Body of pancreas (tissue), 4 donors: ENCODE measurements around the gene LHFPL3. TPM values are rescaled to one million over a fixed set of nuclear protein-coding genes. Genes with fewer than 3 reads are reported as not detected.

Source experiments
- ATAC-seq: fragments of 150-250 bp; one replicate; pipeline ENCODE4 v1.9.1; 2016
- DNase-seq, 4 donors: peaks; one replicate each; pipeline ENCODE4 v3.0.0-alpha.2; 2019
- H3K27ac ChIP-seq, 4 donors: fragments of 200-600 bp; sonication (generic); 1 replicate in 3 of 4; 2 replicates in 1 of 4; pipeline versions ENCODE4 v1.5.1 to v1.6.1; 2016 to 2019; ENCODE audit warnings: mild to moderate bottlenecking in 1 of 4, mixed read lengths in 1 of 4, moderate library complexity in 1 of 4
- H3K27me3 ChIP-seq, 2 donors: fragments of 200-600 bp; sonication (generic); one replicate each; pipeline ENCODE4 v1.6.0; 2016; ENCODE audit warnings: mild to moderate bottlenecking in 1 of 2
- H3K36me3 ChIP-seq, 2 donors: fragments of 200-600 bp; sonication (generic); replicated peaks in 1 of 2; 2 replicates each; pipeline ENCODE4 v1.5.1; 2016; ENCODE audit warnings: low read depth in 2 of 2; ENCODE audit not compliant: insufficient read depth in 1 of 2
- H3K4me1 ChIP-seq: fragments of 200-600 bp; sonication (generic); one replicate; pipeline ENCODE4 v1.6.0; 2016
- H3K4me3 ChIP-seq, 2 donors: fragments of 200-600 bp; sonication (generic); 1 replicate in 1 of 2; 2 replicates in 1 of 2; pipeline ENCODE4 v1.5.1; 2016 to 2019
- H3K9me3 ChIP-seq, 3 donors: fragments of 200-600 bp; sonication (generic); 1 replicate in 2 of 3; 2 replicates in 1 of 3; pipeline ENCODE4 v1.5.1; 2016
- POLR2A ChIP-seq, 3 donors: fragments of 450-650 bp; IDR thresholded peaks; one replicate each; pipeline ENCODE4 v1.6.1; 2016; ENCODE audit warnings: antibody characterized with exemption in 3 of 3, mild to moderate bottlenecking in 2 of 3
- WGBS, 2 donors: methylation state at CpG; one replicate each; pipeline ENCODE4 v1.1.5; 2017; 5-methylcytosine and 5-hydroxymethylcytosine counted together
- intact Hi-C: fragments of 100-400 bp; cut with DNase I; formaldehyde crosslinking; loops from one replicate; pipeline ENCODE4 v1.15.1; 2023
- total RNA-seq, 2 donors: library from RNA; depleted of rRNA; stranded (reverse); fragments of >200 nt; gene quantifications; one replicate each; pipeline ENCODE4 v1.1.0, GENCODE V29; 2016
- TF ChIP-seq, protein P1 (sequence below), 7 experiments: fragments of 450-650 bp in 4 of 7; fragments of 200-600 bp in 3 of 7; sonication (generic) in 3 of 7; IDR thresholded peaks; one replicate each; pipeline ENCODE4 v1.5.1; 2016 to 2019; ENCODE audit warnings: antibody characterized with exemption in 7 of 7

LHFPL3 gene
- total RNA-seq, 2 donors from 2014 or later: not detected

DNA sequence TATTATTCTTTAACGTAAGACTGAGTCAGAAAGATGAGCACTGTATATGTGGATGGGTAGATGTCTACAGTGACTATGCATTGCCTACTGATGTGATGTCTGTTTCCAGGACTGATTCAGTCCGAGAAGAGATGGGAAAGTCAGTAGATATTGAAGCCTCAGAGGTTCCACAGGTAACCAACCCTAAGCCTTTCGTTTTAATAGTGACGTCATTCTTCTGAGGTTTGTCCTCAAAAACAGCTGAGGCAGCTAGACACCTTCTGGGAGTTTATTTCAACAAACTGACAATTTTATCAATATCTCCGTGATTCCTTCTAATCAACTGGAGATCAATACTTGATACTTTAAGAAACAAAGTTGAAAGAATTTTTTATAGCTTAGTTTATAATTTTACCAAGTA, 171.6 kb downstream of the LHFPL3 start:
- H3K36me3 ChIP-seq: no peaks in the 10 kb centered on the region
- no peaks in the 10 kb centered on the region for H3K27me3 ChIP-seq
- no peak for ATAC-seq
- H3K9me3 ChIP-seq: no peaks in the 10 kb centered on the region
- no peak for TF ChIP-seq POLR2A (IDR thresholded peaks at IDR 0.05)
- TF ChIP-seq, protein P1, sequence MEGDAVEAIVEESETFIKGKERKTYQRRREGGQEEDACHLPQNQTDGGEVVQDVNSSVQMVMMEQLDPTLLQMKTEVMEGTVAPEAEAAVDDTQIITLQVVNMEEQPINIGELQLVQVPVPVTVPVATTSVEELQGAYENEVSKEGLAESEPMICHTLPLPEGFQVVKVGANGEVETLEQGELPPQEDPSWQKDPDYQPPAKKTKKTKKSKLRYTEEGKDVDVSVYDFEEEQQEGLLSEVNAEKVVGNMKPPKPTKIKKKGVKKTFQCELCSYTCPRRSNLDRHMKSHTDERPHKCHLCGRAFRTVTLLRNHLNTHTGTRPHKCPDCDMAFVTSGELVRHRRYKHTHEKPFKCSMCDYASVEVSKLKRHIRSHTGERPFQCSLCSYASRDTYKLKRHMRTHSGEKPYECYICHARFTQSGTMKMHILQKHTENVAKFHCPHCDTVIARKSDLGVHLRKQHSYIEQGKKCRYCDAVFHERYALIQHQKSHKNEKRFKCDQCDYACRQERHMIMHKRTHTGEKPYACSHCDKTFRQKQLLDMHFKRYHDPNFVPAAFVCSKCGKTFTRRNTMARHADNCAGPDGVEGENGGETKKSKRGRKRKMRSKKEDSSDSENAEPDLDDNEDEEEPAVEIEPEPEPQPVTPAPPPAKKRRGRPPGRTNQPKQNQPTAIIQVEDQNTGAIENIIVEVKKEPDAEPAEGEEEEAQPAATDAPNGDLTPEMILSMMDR (IDR thresholded peaks at IDR 0.05): no peak
- H3K27ac ChIP-seq: no peak overlapping the region
- WGBS, 2 donors: 69 to 73% methylated on average over 5 of the region's 5 CpGs
- H3K4me1 ChIP-seq: no peaks in the 10 kb centered on the region
- DNase-seq: no peak
- intact Hi-C loops: no loop called here
- H3K4me3 ChIP-seq: no peak overlapping the region

DNA sequence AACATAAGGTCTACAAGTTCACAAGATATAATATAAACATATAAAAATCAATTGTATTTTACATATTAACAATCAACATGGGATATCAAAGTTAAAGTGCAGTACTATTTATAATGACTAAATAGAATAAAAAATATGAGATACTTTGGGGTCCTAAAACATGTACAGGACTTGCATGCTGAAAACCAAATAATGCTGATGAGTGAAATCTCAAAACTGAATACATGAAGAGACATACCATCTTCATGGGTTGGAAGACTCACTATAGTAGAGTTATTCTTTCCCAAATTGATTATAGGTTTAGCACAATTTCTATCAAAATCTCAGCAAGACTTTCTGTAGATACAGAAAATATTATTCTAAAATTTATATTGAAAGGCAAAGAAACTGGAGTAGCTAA, 181.5 kb downstream of the LHFPL3 start:
- Histone ChIP-seq H3K36me3 (no peaks in the 10 kb centered on the region), H3K9me3 (no peaks in the 10 kb centered on the region), H3K27ac (no peak overlapping the region), H3K4me1 (no peaks in the 10 kb centered on the region), H3K27me3 (no peaks in the 10 kb centered on the region), H3K4me3 (no peak overlapping the region)
- no peak for TF ChIP-seq POLR2A (IDR thresholded peaks at IDR 0.05)
- TF ChIP-seq, protein P1 (IDR thresholded peaks at IDR 0.05): no peak
- no peak for ATAC-seq
- DNase-seq: no peak
- intact Hi-C loops: no loop called here

DNA sequence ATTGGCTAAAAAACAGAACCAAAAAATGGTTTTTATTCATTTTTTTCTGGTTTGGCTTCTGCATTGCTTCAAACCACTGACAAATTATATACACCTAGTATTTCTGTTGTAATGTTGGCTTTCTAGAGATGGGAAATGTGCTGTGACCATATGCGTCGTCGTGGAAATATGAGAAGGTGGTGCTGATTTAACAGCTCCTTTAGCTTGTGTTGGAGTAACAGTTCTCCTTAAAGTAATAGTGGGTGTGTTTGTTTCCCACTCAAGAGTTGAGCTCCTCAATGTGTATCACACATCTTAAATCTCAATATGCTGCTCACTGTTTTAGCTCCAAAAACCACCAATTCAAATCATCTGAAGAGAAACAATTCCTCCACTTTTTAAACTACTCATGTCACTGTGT, 196.4 kb downstream of the LHFPL3 start:
- intact Hi-C loops: no loop called here
- no peak overlapping the region for H3K4me3 ChIP-seq
- DNase-seq (no peak), ATAC-seq (no peak)
- 54 to 81% methylated on average over 3 of the region's 3 CpGs for WGBS, 2 donors
- TF ChIP-seq POLR2A (IDR thresholded peaks at IDR 0.05): no peak
- TF ChIP-seq, protein P1 (IDR thresholded peaks at IDR 0.05): no peak
- no peaks in the 10 kb centered on the region for H3K9me3 ChIP-seq
- no peaks in the 10 kb centered on the region for H3K36me3 ChIP-seq
- no peak overlapping the region for H3K27ac ChIP-seq
- H3K27me3 ChIP-seq: no peaks in the 10 kb centered on the region
- no peaks in the 10 kb centered on the region for H3K4me1 ChIP-seq

DNA sequence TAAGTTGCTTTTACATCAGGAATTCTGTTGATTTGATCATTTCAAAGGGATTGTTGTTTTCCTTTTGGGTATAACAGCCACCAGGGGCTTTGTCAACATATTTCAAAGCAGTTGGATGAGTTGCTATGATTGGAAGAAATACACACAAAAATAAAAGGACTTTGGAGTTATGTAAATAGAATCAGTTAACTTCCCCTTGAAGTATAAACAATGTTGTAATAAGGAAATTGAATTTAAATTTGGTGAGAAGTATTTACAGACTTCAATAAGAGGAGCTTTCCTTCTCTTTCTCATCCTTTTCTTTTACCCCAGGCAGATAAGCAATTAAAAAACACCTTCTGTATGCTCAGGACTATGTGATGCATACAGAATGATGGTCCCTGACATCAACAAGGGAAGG, 199.7 kb downstream of the LHFPL3 start:
- DNase-seq (no peak), ATAC-seq (no peak)
- Histone ChIP-seq H3K27ac (no peak overlapping the region), H3K27me3 (no peaks in the 10 kb centered on the region), H3K36me3 (no peaks in the 10 kb centered on the region), H3K4me1 (no peaks in the 10 kb centered on the region), H3K4me3 (no peak overlapping the region), H3K9me3 (no peaks in the 10 kb centered on the region)
- intact Hi-C loops: no loop called here
- no peak for TF ChIP-seq POLR2A (IDR thresholded peaks at IDR 0.05)
- TF ChIP-seq, protein P1 (IDR thresholded peaks at IDR 0.05): no peak

DNA sequence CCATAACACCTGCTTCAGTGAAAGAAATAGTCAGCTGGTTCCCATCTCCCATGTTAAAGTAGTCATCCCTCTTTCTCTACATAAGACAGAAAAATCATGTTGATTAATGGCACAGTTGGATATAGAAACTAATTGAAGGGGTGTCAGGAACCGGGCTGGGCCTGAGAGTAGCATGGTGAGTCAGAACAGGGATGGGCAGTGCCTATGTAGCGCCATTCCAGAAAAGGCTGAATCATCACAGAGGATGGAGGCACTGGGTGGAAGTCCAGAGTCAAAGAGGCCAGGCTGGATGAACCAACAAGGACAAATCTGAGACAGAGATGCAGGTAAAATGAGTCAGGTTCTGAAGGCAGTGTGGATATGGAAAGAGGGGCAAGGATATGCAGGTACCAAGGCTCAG, 201.2 kb downstream of the LHFPL3 start:
- H3K27me3 ChIP-seq: no peaks in the 10 kb centered on the region
- intact Hi-C loops: no loop called here
- DNase-seq (no peak), ATAC-seq (no peak)
- no peaks in the 10 kb centered on the region for H3K36me3 ChIP-seq
- TF ChIP-seq, protein P1 (IDR thresholded peaks at IDR 0.05): no peak
- no peak for TF ChIP-seq POLR2A (IDR thresholded peaks at IDR 0.05)
- H3K4me3 ChIP-seq: no peak overlapping the region
- no peaks in the 10 kb centered on the region for H3K4me1 ChIP-seq
- WGBS, 2 donors: 65 to 77% methylated on average over 2 of the region's 2 CpGs
- H3K9me3 ChIP-seq: no peaks in the 10 kb centered on the region
- no peak overlapping the region for H3K27ac ChIP-seq
